WTC11 (cell line): ENCODE results near the gene CELSR2. TPM values are rescaled to one million over a fixed set of nuclear protein-coding genes. Genes with fewer than 3 reads are reported as not detected.

Experiments
- ATAC-seq: fragments of 200-7000 bp; cut with Tn5 transposase; 2 replicates; pipeline ENCODE4 v1.10.0; 2021; ENCODE audit warnings: mild to moderate bottlenecking, moderate library complexity
- CTCF ChIA-PET: fragments of 300-600 bp; sonication (Branson Sonifier 250); formaldehyde crosslinking; loops from one replicate; lab custom pipeline; 2021; ENCODE audit warnings: antibody characterized with exemption; lab: Charles Lee
- POLR2A ChIA-PET: fragments of 350-600 bp; sonication (Branson Sonifier 250); formaldehyde crosslinking; loops from one replicate; lab custom pipeline; 2021; ENCODE audit warnings: antibody characterized with exemption; lab: Charles Lee
- DNase-seq: peaks from one replicate; pipeline ENCODE4 v3.0.0; 2021; ENCODE audit warnings: low spot score
- H3K27ac Mint-ChIP-seq: 2 replicates; pipeline ENCODE4 v1.8.0; 2021; ENCODE audit warnings: mixed read lengths
- H3K27me3 Mint-ChIP-seq: 2 replicates; pipeline ENCODE4 v1.8.0; 2021; ENCODE audit warnings: low read depth, mild to moderate bottlenecking, moderate library complexity, mixed read lengths
- H3K36me3 Mint-ChIP-seq: 2 replicates; pipeline ENCODE4 v1.8.0; 2021; ENCODE audit warnings: mixed read lengths
- H3K4me1 Mint-ChIP-seq: 2 replicates; pipeline ENCODE4 v1.8.0; 2022; ENCODE audit warnings: mixed read lengths
- H3K4me3 Mint-ChIP-seq: 2 replicates; pipeline ENCODE4 v1.8.0; 2021; ENCODE audit warnings: mild to moderate bottlenecking, moderate library complexity, mixed read lengths
- H3K9me3 Mint-ChIP-seq: 2 replicates; pipeline ENCODE4 v1.8.0; 2021; ENCODE audit warnings: mixed read lengths
- CBFB ChIP-seq: sonication (generic); formaldehyde crosslinking; IDR thresholded peaks from 2 replicates; pipeline ENCODE4 v1.8.1; 2022; ENCODE audit warnings: mild to moderate bottlenecking, low read depth, missing genetic modification reagents
- CREB1 ChIP-seq: sonication (generic); formaldehyde crosslinking; IDR thresholded peaks from 2 replicates; pipeline ENCODE4 v1.8.0; 2023; ENCODE audit warnings: mild to moderate bottlenecking, missing genetic modification reagents
- CREM ChIP-seq: sonication (generic); formaldehyde crosslinking; IDR thresholded peaks from 2 replicates; pipeline ENCODE4 v1.8.1; 2022; ENCODE audit warnings: mild to moderate bottlenecking, missing genetic modification reagents, moderate library complexity
- FOXP1 ChIP-seq: sonication (generic); formaldehyde crosslinking; IDR thresholded peaks from 2 replicates; pipeline ENCODE4 v1.8.0; 2022; ENCODE audit warnings: missing genetic modification reagents, mild to moderate bottlenecking, moderate library complexity, borderline replicate concordance
- GTF2I ChIP-seq: fragments of 250-450 bp; sonication (Bioruptor Pico); conservative IDR thresholded peaks from 2 replicates; pipeline ENCODE4 v1.4.0; 2021; ENCODE audit warnings: mild to moderate bottlenecking
- IRF2 ChIP-seq: sonication (generic); formaldehyde crosslinking; IDR thresholded peaks from 2 replicates; pipeline ENCODE4 v1.8.0; 2022; ENCODE audit warnings: low read depth, missing genetic modification reagents, borderline replicate concordance
- JAZF1 ChIP-seq: fragments of 250-450 bp; sonication (Bioruptor Pico); IDR thresholded peaks from 2 replicates; pipeline ENCODE4 v1.9.0; 2021; ENCODE audit warnings: moderate library complexity, mild to moderate bottlenecking, inconsistent platforms
- MXD4 ChIP-seq: fragments of 250-450 bp; sonication (Bioruptor Pico); IDR thresholded peaks from 2 replicates; pipeline ENCODE4 v1.8.0; 2021; ENCODE audit warnings: mild to moderate bottlenecking, moderate library complexity, borderline replicate concordance
- RORB ChIP-seq: fragments of 250-450 bp; sonication (Bioruptor Pico); IDR thresholded peaks from 2 replicates; pipeline ENCODE4 v1.9.0; 2021; ENCODE audit warnings: mild to moderate bottlenecking
- SMAD4 ChIP-seq: sonication (generic); formaldehyde crosslinking; IDR thresholded peaks from 2 replicates; pipeline ENCODE4 v1.8.0; 2022; ENCODE audit warnings: mild to moderate bottlenecking, missing genetic modification reagents
- ZBTB21 ChIP-seq: sonication (generic); formaldehyde crosslinking; IDR thresholded peaks from 2 replicates; pipeline ENCODE4 v1.8.1; 2023; ENCODE audit warnings: mild to moderate bottlenecking, missing genetic modification reagents, borderline replicate concordance
- ZNF138 ChIP-seq: sonication (generic); formaldehyde crosslinking; conservative IDR thresholded peaks from 2 replicates; pipeline ENCODE4 v1.8.1; 2022; ENCODE audit warnings: mild to moderate bottlenecking, moderate library complexity, missing genetic modification reagents
- ZNF263 ChIP-seq: sonication (generic); formaldehyde crosslinking; IDR thresholded peaks from 2 replicates; pipeline ENCODE4 v1.8.1; 2022; ENCODE audit warnings: low read depth, mild to moderate bottlenecking, moderate library complexity, missing genetic modification reagents
- ZNF317 ChIP-seq: sonication (generic); formaldehyde crosslinking; IDR thresholded peaks from 2 replicates; pipeline ENCODE4 v1.8.1; 2023; ENCODE audit warnings: low read depth, mild to moderate bottlenecking, moderate library complexity, missing genetic modification reagents, borderline replicate concordance
- ZNF423 ChIP-seq: fragments of 250-450 bp; sonication (Bioruptor Pico); IDR thresholded peaks from 2 replicates; pipeline ENCODE4 v2.1.2; 2022; ENCODE audit warnings: mild to moderate bottlenecking, moderate library complexity
- ZNF671 ChIP-seq: fragments of 250-450 bp; sonication (Bioruptor Pico); IDR thresholded peaks from 2 replicates; pipeline ENCODE4 v1.8.0; 2021; ENCODE audit warnings: mild to moderate bottlenecking
- total RNA-seq: library from RNA; stranded (reverse); gene quantifications from 3 replicates; pipeline ENCODE4 v1.2.3, GENCODE V29; 2021
- TF ChIP-seq, protein P1 (sequence below): fragments of 250-450 bp; sonication (Bioruptor Pico); IDR thresholded peaks from 2 replicates; pipeline ENCODE4 v1.9.0; 2021; ENCODE audit warnings: mild to moderate bottlenecking
- TF ChIP-seq, protein P2 (sequence below): sonication (generic); formaldehyde crosslinking; IDR thresholded peaks from 2 replicates; pipeline ENCODE4 v1.8.0; 2023; ENCODE audit warnings: mild to moderate bottlenecking, missing genetic modification reagents
- TF ChIP-seq, protein P3 (sequence below): sonication (generic); formaldehyde crosslinking; conservative IDR thresholded peaks from 2 replicates; pipeline ENCODE4 v1.8.1; 2022; ENCODE audit warnings: mild to moderate bottlenecking, missing genetic modification reagents
- TF ChIP-seq, protein P4 (sequence below): sonication (generic); formaldehyde crosslinking; IDR thresholded peaks from 2 replicates; pipeline ENCODE4 v1.8.1; 2023; ENCODE audit warnings: mild to moderate bottlenecking, missing genetic modification reagents, moderate library complexity
- TF ChIP-seq, protein P5 (sequence below): sonication (generic); formaldehyde crosslinking; IDR thresholded peaks from 2 replicates; pipeline ENCODE4 v1.8.1; 2022; ENCODE audit warnings: low read depth, missing genetic modification reagents, borderline replicate concordance

The CELSR2 gene
- total RNA-seq, 1 experiment from 2014 or later: 31.3 TPM

GRCh38 chr1:109316506-109316905, 67.2 kb downstream of the CELSR2 start:
- no peak for ATAC-seq
- TF ChIP-seq GTF2I (CRISPR knock-in tag) (no peak), FOXP1 (CRISPR knock-in tag) (no peak), CBFB (CRISPR knock-in tag) (no peak), ZNF263 (no peak), ZBTB21 (CRISPR knock-in tag) (no peak), SMAD4 (CRISPR knock-in tag) (no peak), ZNF423 (CRISPR knock-in tag) (no peak), RORB (CRISPR knock-in tag) (no peak)
- TF ChIP-seq, protein P1, sequence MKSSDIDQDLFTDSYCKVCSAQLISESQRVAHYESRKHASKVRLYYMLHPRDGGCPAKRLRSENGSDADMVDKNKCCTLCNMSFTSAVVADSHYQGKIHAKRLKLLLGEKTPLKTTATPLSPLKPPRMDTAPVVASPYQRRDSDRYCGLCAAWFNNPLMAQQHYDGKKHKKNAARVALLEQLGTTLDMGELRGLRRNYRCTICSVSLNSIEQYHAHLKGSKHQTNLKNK (CRISPR knock-in tag): no peak
- TF ChIP-seq, protein P2, sequence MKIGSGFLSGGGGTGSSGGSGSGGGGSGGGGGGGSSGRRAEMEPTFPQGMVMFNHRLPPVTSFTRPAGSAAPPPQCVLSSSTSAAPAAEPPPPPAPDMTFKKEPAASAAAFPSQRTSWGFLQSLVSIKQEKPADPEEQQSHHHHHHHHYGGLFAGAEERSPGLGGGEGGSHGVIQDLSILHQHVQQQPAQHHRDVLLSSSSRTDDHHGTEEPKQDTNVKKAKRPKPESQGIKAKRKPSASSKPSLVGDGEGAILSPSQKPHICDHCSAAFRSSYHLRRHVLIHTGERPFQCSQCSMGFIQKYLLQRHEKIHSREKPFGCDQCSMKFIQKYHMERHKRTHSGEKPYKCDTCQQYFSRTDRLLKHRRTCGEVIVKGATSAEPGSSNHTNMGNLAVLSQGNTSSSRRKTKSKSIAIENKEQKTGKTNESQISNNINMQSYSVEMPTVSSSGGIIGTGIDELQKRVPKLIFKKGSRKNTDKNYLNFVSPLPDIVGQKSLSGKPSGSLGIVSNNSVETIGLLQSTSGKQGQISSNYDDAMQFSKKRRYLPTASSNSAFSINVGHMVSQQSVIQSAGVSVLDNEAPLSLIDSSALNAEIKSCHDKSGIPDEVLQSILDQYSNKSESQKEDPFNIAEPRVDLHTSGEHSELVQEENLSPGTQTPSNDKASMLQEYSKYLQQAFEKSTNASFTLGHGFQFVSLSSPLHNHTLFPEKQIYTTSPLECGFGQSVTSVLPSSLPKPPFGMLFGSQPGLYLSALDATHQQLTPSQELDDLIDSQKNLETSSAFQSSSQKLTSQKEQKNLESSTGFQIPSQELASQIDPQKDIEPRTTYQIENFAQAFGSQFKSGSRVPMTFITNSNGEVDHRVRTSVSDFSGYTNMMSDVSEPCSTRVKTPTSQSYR: no peak
- TF ChIP-seq, protein P3, sequence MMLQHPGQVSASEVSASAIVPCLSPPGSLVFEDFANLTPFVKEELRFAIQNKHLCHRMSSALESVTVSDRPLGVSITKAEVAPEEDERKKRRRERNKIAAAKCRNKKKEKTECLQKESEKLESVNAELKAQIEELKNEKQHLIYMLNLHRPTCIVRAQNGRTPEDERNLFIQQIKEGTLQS (CRISPR knock-in tag): no peak
- CTCF ChIA-PET: no interaction called here
- Mint-ChIP-seq H3K36me3 (peaks cover 54% of the 10 kb centered on the region), H3K9me3 (no peaks in the 10 kb centered on the region), H3K27ac (no peak overlapping the region), H3K4me1 (peaks cover 11% of the 10 kb centered on the region), H3K4me3 (no peak overlapping the region), H3K27me3 (no peaks in the 10 kb centered on the region)
- no peak for DNase-seq
- POLR2A ChIA-PET: no interaction called here

DNA sequence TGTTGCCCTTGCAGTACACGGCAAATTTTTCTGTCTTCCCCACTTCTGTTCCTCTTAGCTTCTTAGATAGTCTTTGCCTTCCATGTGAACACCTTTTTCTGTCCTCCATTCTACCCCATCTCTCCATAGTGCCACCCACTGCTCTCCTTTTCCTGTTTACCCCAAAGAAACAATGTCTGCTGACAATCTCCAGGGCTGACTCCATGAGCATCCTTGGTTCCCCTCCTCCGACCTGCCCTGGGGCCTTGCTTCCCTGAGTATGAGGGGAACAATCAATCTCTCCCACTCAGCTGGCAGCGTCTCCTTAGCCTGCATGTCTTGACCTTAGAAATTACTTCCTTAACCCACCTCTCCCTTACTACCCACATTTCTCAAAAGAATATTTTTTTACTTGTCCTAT, 69.8 kb downstream of the CELSR2 start:
- CTCF ChIA-PET: interaction anchor here (0.6 to 1.0 kb wide), 2 partner anchors 21 to 41 kb away, joined by 3 read pairs; no protein-coding TSS in a partner anchor
- Mint-ChIP-seq H3K4me3 (no peak overlapping the region), H3K27ac (peak overlapping the region; percentile 3), H3K27me3 (no peaks in the 10 kb centered on the region), H3K9me3 (no peaks in the 10 kb centered on the region), H3K4me1 (peaks cover 11% of the 10 kb centered on the region), H3K36me3 (peaks cover 61% of the 10 kb centered on the region)
- no peak for DNase-seq
- peak; percentile 63 for ATAC-seq
- POLR2A ChIA-PET: no interaction called here
- TF ChIP-seq JAZF1 (CRISPR knock-in tag): no peak
- TF ChIP-seq CREB1: no peak
- TF ChIP-seq ZNF138: no peak
- TF ChIP-seq ZNF671: no peak
- TF ChIP-seq MXD4 (CRISPR knock-in tag): no peak
- TF ChIP-seq, protein P4, sequence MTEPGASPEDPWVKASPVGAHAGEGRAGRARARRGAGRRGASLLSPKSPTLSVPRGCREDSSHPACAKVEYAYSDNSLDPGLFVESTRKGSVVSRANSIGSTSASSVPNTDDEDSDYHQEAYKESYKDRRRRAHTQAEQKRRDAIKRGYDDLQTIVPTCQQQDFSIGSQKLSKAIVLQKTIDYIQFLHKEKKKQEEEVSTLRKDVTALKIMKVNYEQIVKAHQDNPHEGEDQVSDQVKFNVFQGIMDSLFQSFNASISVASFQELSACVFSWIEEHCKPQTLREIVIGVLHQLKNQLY (CRISPR knock-in tag): no peak
- TF ChIP-seq ZNF317 (CRISPR knock-in tag): peak; percentile 59; the same call in 1 of the 2 replicates

GRCh38 chr1:109322974-109323373, 73.6 kb downstream of the CELSR2 start:
- ChIA-PET POLR2A (interaction anchor here (1.7 kb wide), 1 partner anchor 40 kb away, joined by 4 read pairs; the partner anchor contains the start of gene PSRC1), CTCF (interaction anchor here (1.3 kb wide), 1 partner anchor 75 kb away, joined by 4 read pairs; no protein-coding TSS in a partner anchor)
- DNase-seq: no peak
- no peak for TF ChIP-seq IRF2
- TF ChIP-seq, protein P5, sequence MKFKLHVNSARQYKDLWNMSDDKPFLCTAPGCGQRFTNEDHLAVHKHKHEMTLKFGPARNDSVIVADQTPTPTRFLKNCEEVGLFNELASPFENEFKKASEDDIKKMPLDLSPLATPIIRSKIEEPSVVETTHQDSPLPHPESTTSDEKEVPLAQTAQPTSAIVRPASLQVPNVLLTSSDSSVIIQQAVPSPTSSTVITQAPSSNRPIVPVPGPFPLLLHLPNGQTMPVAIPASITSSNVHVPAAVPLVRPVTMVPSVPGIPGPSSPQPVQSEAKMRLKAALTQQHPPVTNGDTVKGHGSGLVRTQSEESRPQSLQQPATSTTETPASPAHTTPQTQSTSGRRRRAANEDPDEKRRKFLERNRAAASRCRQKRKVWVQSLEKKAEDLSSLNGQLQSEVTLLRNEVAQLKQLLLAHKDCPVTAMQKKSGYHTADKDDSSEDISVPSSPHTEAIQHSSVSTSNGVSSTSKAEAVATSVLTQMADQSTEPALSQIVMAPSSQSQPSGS (CRISPR knock-in tag): no peak
- no peak for TF ChIP-seq FOXP1 (CRISPR knock-in tag)
- no peak for TF ChIP-seq CREM (CRISPR knock-in tag)
- Mint-ChIP-seq H3K36me3 (peaks cover 50% of the 10 kb centered on the region), H3K27me3 (no peaks in the 10 kb centered on the region), H3K4me1 (peaks cover 11% of the 10 kb centered on the region), H3K27ac (no peak overlapping the region), H3K4me3 (no peak overlapping the region), H3K9me3 (no peaks in the 10 kb centered on the region)
- ATAC-seq: no peak
